Endothelial cell (in vitro differentiated cells): ENCODE results near the gene NR0B2. TPM values are rescaled to one million over a fixed set of nuclear protein-coding genes. Genes with fewer than 3 reads are reported as not detected.

Experiments
- DNase-seq: peaks from one replicate; pipeline ENCODE4 v3.0.0; 2021; ENCODE audit warnings: low spot score
- H3K27ac Mint-ChIP-seq: one replicate; pipeline ENCODE4 v1.8.0; 2021; ENCODE audit warnings: mixed read lengths, inconsistent platforms; ENCODE audit not compliant: unreplicated experiment
- H3K27me3 Mint-ChIP-seq: one replicate; pipeline ENCODE4 v1.8.0; 2021; ENCODE audit warnings: mild to moderate bottlenecking, moderate library complexity, mixed read lengths, inconsistent platforms; ENCODE audit not compliant: unreplicated experiment
- H3K36me3 Mint-ChIP-seq: one replicate; pipeline ENCODE4 v1.8.0; 2021; ENCODE audit warnings: mild to moderate bottlenecking, low read depth, mixed read lengths, inconsistent platforms; ENCODE audit not compliant: unreplicated experiment
- H3K4me1 Mint-ChIP-seq: one replicate; pipeline ENCODE4 v1.8.0; 2021; ENCODE audit warnings: mild to moderate bottlenecking, mixed read lengths, inconsistent platforms; ENCODE audit not compliant: unreplicated experiment
- H3K4me3 Mint-ChIP-seq: one replicate; pipeline ENCODE4 v1.8.0; 2021; ENCODE audit warnings: mild to moderate bottlenecking, mixed read lengths, inconsistent platforms; ENCODE audit not compliant: unreplicated experiment
- H3K9me3 Mint-ChIP-seq: one replicate; pipeline ENCODE4 v1.8.0; 2021; ENCODE audit warnings: mixed read lengths, inconsistent platforms; ENCODE audit not compliant: unreplicated experiment
- total RNA-seq: library from RNA; stranded (reverse); fragmentation: NEBNext Ultra II Directional; extraction: Animal tissue kit (Norgen Biotek cat#: 25700); gene quantifications from one replicate; pipeline ENCODE4 v1.2.1, GENCODE V29; 2021; ENCODE audit not compliant: unreplicated experiment
- TF ChIP-seq, protein P1 (sequence below): fragments of 200-600 bp; sonication (generic); IDR thresholded peaks from one replicate; pipeline ENCODE4 v1.5.0; 2021; ENCODE audit warnings: antibody characterized with exemption; ENCODE audit not compliant: unreplicated experiment

NR0B2 gene
- total RNA-seq, 1 donor from 2014 or later, result not detected

DNA sequence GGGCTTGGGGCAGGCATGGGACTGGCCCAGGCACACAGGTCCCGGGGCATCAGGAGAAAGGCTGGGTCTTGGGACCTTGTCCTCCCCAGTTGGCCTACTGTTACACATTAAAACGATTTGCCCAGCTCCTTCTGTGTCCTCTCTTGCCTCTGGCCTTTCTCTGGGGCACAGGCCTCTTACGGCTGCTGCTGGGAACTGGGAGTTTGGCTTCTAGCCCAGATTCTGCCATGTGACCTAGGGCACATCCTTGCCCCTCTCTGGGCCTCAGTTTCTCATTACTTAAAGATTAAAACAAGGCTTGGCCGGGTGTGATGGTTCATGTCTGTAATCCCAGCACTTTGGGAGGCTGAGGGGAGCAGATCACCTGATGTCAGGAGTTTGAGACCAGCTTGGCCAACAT is 32.5 kb upstream of the NR0B2 start:
- H3K4me1 Mint-ChIP-seq, result no peaks in the 10 kb centered on the region
- no peak overlapping the region for H3K4me3 Mint-ChIP-seq
- DNase-seq, result no peak
- TF ChIP-seq, protein P1, sequence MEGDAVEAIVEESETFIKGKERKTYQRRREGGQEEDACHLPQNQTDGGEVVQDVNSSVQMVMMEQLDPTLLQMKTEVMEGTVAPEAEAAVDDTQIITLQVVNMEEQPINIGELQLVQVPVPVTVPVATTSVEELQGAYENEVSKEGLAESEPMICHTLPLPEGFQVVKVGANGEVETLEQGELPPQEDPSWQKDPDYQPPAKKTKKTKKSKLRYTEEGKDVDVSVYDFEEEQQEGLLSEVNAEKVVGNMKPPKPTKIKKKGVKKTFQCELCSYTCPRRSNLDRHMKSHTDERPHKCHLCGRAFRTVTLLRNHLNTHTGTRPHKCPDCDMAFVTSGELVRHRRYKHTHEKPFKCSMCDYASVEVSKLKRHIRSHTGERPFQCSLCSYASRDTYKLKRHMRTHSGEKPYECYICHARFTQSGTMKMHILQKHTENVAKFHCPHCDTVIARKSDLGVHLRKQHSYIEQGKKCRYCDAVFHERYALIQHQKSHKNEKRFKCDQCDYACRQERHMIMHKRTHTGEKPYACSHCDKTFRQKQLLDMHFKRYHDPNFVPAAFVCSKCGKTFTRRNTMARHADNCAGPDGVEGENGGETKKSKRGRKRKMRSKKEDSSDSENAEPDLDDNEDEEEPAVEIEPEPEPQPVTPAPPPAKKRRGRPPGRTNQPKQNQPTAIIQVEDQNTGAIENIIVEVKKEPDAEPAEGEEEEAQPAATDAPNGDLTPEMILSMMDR, result no peak
- peaks cover 22% of the 10 kb centered on the region for H3K36me3 Mint-ChIP-seq
- H3K27me3 Mint-ChIP-seq, result peaks cover 4% of the 10 kb centered on the region
- no peaks in the 10 kb centered on the region for H3K9me3 Mint-ChIP-seq
- H3K27ac Mint-ChIP-seq, result no peak overlapping the region

DNA sequence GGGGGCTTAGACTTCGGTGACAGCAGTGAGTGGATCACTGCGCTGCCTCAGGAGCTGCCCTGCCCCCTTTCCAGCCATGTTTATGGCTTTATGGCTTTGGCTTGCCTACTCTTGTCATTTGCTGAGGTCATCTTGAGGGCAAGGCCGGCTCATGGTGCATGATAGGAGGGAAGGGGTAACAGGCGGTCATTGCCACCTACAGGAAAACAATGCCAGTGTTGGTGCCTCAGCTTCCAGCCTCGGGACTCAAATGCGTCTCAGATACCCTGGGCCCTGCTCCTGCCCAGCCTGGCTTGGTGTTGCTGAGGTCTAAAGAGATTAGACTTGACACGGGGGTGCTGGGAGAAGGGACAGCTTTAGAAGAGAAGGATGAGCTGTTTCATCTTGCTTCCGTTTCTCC is 32.0 kb upstream of the NR0B2 start:
- Mint-ChIP-seq H3K27me3 (peaks cover 1% of the 10 kb centered on the region), H3K9me3 (no peaks in the 10 kb centered on the region), H3K36me3 (peaks cover 22% of the 10 kb centered on the region), H3K4me3 (peak overlapping the region; percentile 42), H3K4me1 (no peaks in the 10 kb centered on the region), H3K27ac (no peak overlapping the region)
- no peak for DNase-seq
- TF ChIP-seq, protein P1, result no peak

DNA sequence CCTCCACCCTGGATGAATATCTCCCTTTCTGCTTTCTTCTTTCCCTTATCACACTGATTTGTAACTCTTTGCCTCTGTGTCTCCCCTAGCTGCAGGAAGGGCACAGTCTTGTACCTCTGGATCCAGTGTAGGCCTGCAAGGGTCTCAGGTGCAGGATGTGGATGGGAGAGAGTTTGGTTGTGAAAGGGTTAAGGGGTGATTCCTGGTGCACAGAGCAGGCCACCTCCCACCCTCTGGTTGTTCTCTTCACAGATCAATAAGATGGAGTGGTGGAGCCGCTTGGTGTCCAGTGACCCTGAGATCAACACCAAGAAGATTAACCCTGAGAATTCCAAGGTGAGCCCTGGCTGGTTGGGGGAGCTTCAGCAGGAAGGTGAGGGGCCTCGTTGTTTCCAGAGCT is 31.4 kb upstream of the NR0B2 start:
- no peak for DNase-seq
- no peaks in the 10 kb centered on the region for H3K4me1 Mint-ChIP-seq
- H3K27me3 Mint-ChIP-seq, result peaks cover 1% of the 10 kb centered on the region
- no peak overlapping the region for H3K4me3 Mint-ChIP-seq
- TF ChIP-seq, protein P1, result no peak
- no peaks in the 10 kb centered on the region for H3K9me3 Mint-ChIP-seq
- H3K27ac Mint-ChIP-seq, result no peak overlapping the region
- peaks cover 22% of the 10 kb centered on the region for H3K36me3 Mint-ChIP-seq

GRCh38 chr1:26942656-26943055 is 28.9 kb upstream of the NR0B2 start:
- H3K27me3 Mint-ChIP-seq, result peaks cover 1% of the 10 kb centered on the region
- H3K36me3 Mint-ChIP-seq, result peaks cover 22% of the 10 kb centered on the region
- TF ChIP-seq, protein P1, result no peak
- H3K27ac Mint-ChIP-seq, result no peak overlapping the region
- DNase-seq, result no peak
- no peak overlapping the region for H3K4me3 Mint-ChIP-seq
- H3K9me3 Mint-ChIP-seq, result no peaks in the 10 kb centered on the region
- H3K4me1 Mint-ChIP-seq, result no peaks in the 10 kb centered on the region

- TF ChIP-seq, protein P1, result no peak
- no peaks in the 10 kb centered on the region for H3K9me3 Mint-ChIP-seq
- peaks cover 1% of the 10 kb centered on the region for H3K27me3 Mint-ChIP-seq
- peaks cover 22% of the 10 kb centered on the region for H3K36me3 Mint-ChIP-seq
- no peaks in the 10 kb centered on the region for H3K4me1 Mint-ChIP-seq
- H3K27ac Mint-ChIP-seq, result no peak overlapping the region
- no peak for DNase-seq
- no peak overlapping the region for H3K4me3 Mint-ChIP-seq
These were observed 27.5 kb upstream of the NR0B2 start for GRCh38 chr1:26941311-26941710.
